ENCODE measurements around the gene MAPK8IP1.

Gene MAPK8IP1

GRCh38 chr11:45860348-45860747 is 25.1 kb upstream of the MAPK8IP1 start:
- no peak for DNase-seq

GRCh38 chr11:45860764-45861510 is 24.5 kb upstream of the MAPK8IP1 start:
- no peak for DNase-seq

- DNase-seq, result no peak
Observed at GRCh38 chr11:45864041-45864440, 21.4 kb upstream of the MAPK8IP1 start.

- DNase-seq, result no peak
Observed at GRCh38 chr11:45869551-45869950, 15.9 kb upstream of the MAPK8IP1 start.

GRCh38 chr11:45870706-45871105 is 14.7 kb upstream of the MAPK8IP1 start:
- no peak for DNase-seq

- no peak for DNase-seq
Observed at GRCh38 chr11:45871638-45872037, 13.8 kb upstream of the MAPK8IP1 start.

GRCh38 chr11:45872651-45873356 is 12.6 kb upstream of the MAPK8IP1 start:
- DNase-seq, result no peak

GRCh38 chr11:45876401-45876800 is 9.1 kb upstream of the MAPK8IP1 start:
- no peak for DNase-seq

- no peak for DNase-seq
Observed at GRCh38 chr11:45877221-45877620, 8.2 kb upstream of the MAPK8IP1 start.

- no peak for DNase-seq
Observed at GRCh38 chr11:45877845-45878244, 7.6 kb upstream of the MAPK8IP1 start.

- DNase-seq, result no peak
Observed at GRCh38 chr11:45879803-45880686, 5.4 kb upstream of the MAPK8IP1 start.

- DNase-seq, result no peak
Observed at GRCh38 chr11:45880772-45881570, 4.5 kb upstream of the MAPK8IP1 start.

GRCh38 chr11:45881708-45882368 is 3.6 kb upstream of the MAPK8IP1 start:
- no peak for DNase-seq

- no peak for DNase-seq
Observed at GRCh38 chr11:45884596-45885185, 760 bp upstream of the MAPK8IP1 start.

- no peak for DNase-seq
Observed at GRCh38 chr11:45885921-45886721, 670 bp downstream of the MAPK8IP1 start.

- no peak for DNase-seq
Observed at GRCh38 chr11:45886816-45887520, 1.5 kb downstream of the MAPK8IP1 start.

- no peak for DNase-seq
Observed at GRCh38 chr11:45887587-45887986, 2.1 kb downstream of the MAPK8IP1 start.

GRCh38 chr11:45889555-45889954 is 4.1 kb downstream of the MAPK8IP1 start:
- no peak for DNase-seq

GRCh38 chr11:45889966-45890365 is 4.5 kb downstream of the MAPK8IP1 start:
- no peak for DNase-seq

Data from activated CD4-positive, alpha-beta T cell treated with anti-CD3 and anti-CD28 coated beads for 1 hour (primary cell).